ENCODE data around the gene LYZL2. TPM values are rescaled to one million over a fixed set of nuclear protein-coding genes. Genes with fewer than 3 reads are reported as not detected.
"Not testable (repeated sequence)": the region's sequence is repeated elsewhere in the genome, so short reads cannot be mapped to it uniquely, and the experiment has no call there.

The LYZL2 gene
- total and polyA plus RNA-seq, 4 donors = not detected

DNA sequence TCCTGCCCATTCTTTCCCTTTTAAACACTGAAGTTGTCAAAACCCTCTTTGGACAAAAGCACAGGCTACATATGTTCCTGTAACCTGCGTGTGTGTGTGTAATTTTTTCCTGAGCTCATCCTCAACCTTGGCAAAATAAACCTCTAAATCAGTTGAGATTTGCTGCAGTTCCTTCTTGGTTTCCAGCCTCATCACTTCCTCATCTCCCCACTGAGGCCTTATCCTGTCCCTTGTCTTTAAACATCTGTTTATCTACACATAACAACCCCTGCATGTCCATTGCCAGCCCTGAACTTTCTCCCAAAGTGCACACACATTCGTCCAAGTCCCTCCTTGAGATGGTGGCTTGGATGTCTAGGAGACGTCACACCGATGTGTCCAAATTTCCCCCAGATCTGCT, 35.5 kb downstream of the LYZL2 start:
- no peak overlapping the region for H3K4me3 ChIP-seq (ENCODE audit: low read depth in 1 of 3, low read length in 3 of 3)
- H3K27me3 ChIP-seq (ENCODE audit: control insufficient read depth in 4 of 4, insufficient read depth in 4 of 4, low read length in 3 of 4) = no peaks in the 10 kb centered on the region
- WGBS = 74% methylated on average over 4 of the region's 4 CpGs
- no peak for DNase-seq (ENCODE audit: low spot score)
- H3K9me3 ChIP-seq (ENCODE audit: control insufficient read depth in 4 of 4, low read length in 3 of 4) = no peaks in the 10 kb centered on the region
- H3K9ac ChIP-seq (ENCODE audit: low read depth in 1 of 2, low read length in 2 of 2) = no peak overlapping the region
- H3K27ac ChIP-seq (ENCODE audit: low read depth in 1 of 2, low read length in 2 of 2) = no peak overlapping the region
- TF ChIP-seq HNF4A (conservative IDR thresholded peaks at IDR 0.05) (no peak), HNF4G (IDR thresholded peaks at IDR 0.05) (no peak), FOXA2 (IDR thresholded peaks at IDR 0.05) (no peak), RXRA (IDR thresholded peaks at IDR 0.05) (no peak), JUND (IDR thresholded peaks at IDR 0.05) (no peak), NR2F2 (IDR thresholded peaks at IDR 0.05) (no peak)
- no peaks in the 10 kb centered on the region for H3K36me3 ChIP-seq (ENCODE audit: control insufficient read depth in 4 of 4, insufficient read depth in 3 of 4, low read depth in 1 of 4, low read length in 3 of 4)
- peaks cover 0 to 11% (median 6%) of the 10 kb centered on the region in 4 donors for H3K4me1 ChIP-seq (ENCODE audit: control insufficient read depth in 4 of 4, insufficient read depth in 4 of 4, low read length in 3 of 4)

- H3K27ac ChIP-seq (ENCODE audit: low read depth in 1 of 2, low read length in 2 of 2); H3K9ac ChIP-seq (ENCODE audit: low read depth in 1 of 2, low read length in 2 of 2); H3K36me3 ChIP-seq (ENCODE audit: control insufficient read depth in 4 of 4, insufficient read depth in 3 of 4, low read depth in 1 of 4, low read length in 3 of 4); H3K9me3 ChIP-seq (ENCODE audit: control insufficient read depth in 4 of 4, low read length in 3 of 4); DNase-seq (ENCODE audit: low spot score); H3K4me3 ChIP-seq (ENCODE audit: low read depth in 1 of 3, low read length in 3 of 3); H3K27me3 ChIP-seq (ENCODE audit: control insufficient read depth in 4 of 4, insufficient read depth in 4 of 4, low read length in 3 of 4): not testable (repeated sequence)
- TF ChIP-seq RXRA (IDR thresholded peaks at IDR 0.05) = peak in 1 of 2 donors; percentile 7
- H3K4me1 ChIP-seq (ENCODE audit: control insufficient read depth in 4 of 4, insufficient read depth in 4 of 4, low read length in 3 of 4) = peaks cover 0 to 15% (median 8%) of the 10 kb centered on the region in 4 donors
- 29% methylated on average over 3 of the region's 3 CpGs for WGBS
These were observed 36.8 kb downstream of the LYZL2 start for GRCh38 chr10:30592770-30593169.

- Histone ChIP-seq H3K9ac (ENCODE audit: low read depth in 1 of 2, low read length in 2 of 2) (no peak overlapping the region), H3K4me1 (ENCODE audit: control insufficient read depth in 4 of 4, insufficient read depth in 4 of 4, low read length in 3 of 4) (peaks cover 1 to 21% (median 15%) of the 10 kb centered on the region in 4 donors), H3K4me3 (ENCODE audit: low read depth in 1 of 3, low read length in 3 of 3) (no peak overlapping the region), H3K27ac (ENCODE audit: low read depth in 1 of 2, low read length in 2 of 2) (no peak overlapping the region), H3K9me3 (ENCODE audit: control insufficient read depth in 4 of 4, low read length in 3 of 4) (no peaks in the 10 kb centered on the region), H3K36me3 (ENCODE audit: control insufficient read depth in 4 of 4, insufficient read depth in 3 of 4, low read depth in 1 of 4, low read length in 3 of 4) (no peaks in the 10 kb centered on the region), H3K27me3 (ENCODE audit: control insufficient read depth in 4 of 4, insufficient read depth in 4 of 4, low read length in 3 of 4) (no peaks in the 10 kb centered on the region)
- 2% methylated on average over 5 of the region's 5 CpGs for WGBS
- DNase-seq (ENCODE audit: low spot score) = no peak
- TF ChIP-seq RAD21 (IDR thresholded peaks at IDR 0.05) (peak; percentile 90 to 92), SP1 (IDR thresholded peaks at IDR 0.05) (no peak), FOXA1 (IDR thresholded peaks at IDR 0.05) (no peak)
- TF ChIP-seq, protein P1, sequence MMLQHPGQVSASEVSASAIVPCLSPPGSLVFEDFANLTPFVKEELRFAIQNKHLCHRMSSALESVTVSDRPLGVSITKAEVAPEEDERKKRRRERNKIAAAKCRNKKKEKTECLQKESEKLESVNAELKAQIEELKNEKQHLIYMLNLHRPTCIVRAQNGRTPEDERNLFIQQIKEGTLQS (IDR thresholded peaks at IDR 0.05) = no peak
- TF ChIP-seq, protein P2, sequence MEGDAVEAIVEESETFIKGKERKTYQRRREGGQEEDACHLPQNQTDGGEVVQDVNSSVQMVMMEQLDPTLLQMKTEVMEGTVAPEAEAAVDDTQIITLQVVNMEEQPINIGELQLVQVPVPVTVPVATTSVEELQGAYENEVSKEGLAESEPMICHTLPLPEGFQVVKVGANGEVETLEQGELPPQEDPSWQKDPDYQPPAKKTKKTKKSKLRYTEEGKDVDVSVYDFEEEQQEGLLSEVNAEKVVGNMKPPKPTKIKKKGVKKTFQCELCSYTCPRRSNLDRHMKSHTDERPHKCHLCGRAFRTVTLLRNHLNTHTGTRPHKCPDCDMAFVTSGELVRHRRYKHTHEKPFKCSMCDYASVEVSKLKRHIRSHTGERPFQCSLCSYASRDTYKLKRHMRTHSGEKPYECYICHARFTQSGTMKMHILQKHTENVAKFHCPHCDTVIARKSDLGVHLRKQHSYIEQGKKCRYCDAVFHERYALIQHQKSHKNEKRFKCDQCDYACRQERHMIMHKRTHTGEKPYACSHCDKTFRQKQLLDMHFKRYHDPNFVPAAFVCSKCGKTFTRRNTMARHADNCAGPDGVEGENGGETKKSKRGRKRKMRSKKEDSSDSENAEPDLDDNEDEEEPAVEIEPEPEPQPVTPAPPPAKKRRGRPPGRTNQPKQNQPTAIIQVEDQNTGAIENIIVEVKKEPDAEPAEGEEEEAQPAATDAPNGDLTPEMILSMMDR (IDR thresholded peaks at IDR 0.05; ENCODE audit: low read depth, low read length, missing input control) = peak; percentile 87
These were observed 38.3 kb downstream of the LYZL2 start for GRCh38 chr10:30591249-30591670.

DNA sequence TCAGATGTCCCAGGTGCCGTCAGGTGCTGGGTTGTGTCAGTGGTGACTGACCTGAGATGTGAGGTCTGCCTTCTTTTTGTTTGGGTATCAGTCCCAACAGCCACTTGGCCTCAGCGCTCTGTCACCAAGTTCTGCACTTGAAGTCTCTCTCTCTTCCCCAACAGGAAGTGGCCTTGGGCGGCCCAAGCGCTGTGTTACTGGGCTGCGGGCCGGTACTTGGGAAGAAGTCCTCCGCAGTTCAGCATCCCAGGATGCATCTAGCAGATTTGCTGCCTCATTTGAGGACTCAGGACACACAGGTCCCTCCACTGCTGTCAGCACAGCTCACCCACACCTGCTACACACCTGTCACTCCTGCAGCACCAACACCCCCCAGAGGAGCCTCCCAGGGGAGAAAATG, 40.1 kb downstream of the LYZL2 start:
- Histone ChIP-seq H3K4me1 (ENCODE audit: control insufficient read depth in 4 of 4, insufficient read depth in 4 of 4, low read length in 3 of 4) (peaks cover 1 to 21% (median 15%) of the 10 kb centered on the region in 4 donors), H3K36me3 (ENCODE audit: control insufficient read depth in 4 of 4, insufficient read depth in 3 of 4, low read depth in 1 of 4, low read length in 3 of 4) (no peaks in the 10 kb centered on the region), H3K27me3 (ENCODE audit: control insufficient read depth in 4 of 4, insufficient read depth in 4 of 4, low read length in 3 of 4) (no peaks in the 10 kb centered on the region), H3K9ac (ENCODE audit: low read depth in 1 of 2, low read length in 2 of 2) (no peak overlapping the region), H3K27ac (ENCODE audit: low read depth in 1 of 2, low read length in 2 of 2) (no peak overlapping the region), H3K4me3 (ENCODE audit: low read depth in 1 of 3, low read length in 3 of 3) (no peak overlapping the region), H3K9me3 (ENCODE audit: control insufficient read depth in 4 of 4, low read length in 3 of 4) (no peaks in the 10 kb centered on the region)
- no peak for DNase-seq (ENCODE audit: low spot score)
- 75% methylated on average over 7 of the region's 7 CpGs for WGBS
- TF ChIP-seq ZBTB33 (IDR thresholded peaks at IDR 0.05) = no peak
- TF ChIP-seq TAF1 (conservative IDR thresholded peaks at IDR 0.05) = no peak
- TF ChIP-seq RXRA (IDR thresholded peaks at IDR 0.05) = no peak
- TF ChIP-seq GABPA (IDR thresholded peaks at IDR 0.05 in 1 of 2, conservative IDR thresholded peaks at IDR 0.05 in 1 of 2) = no peak
- TF ChIP-seq, protein P1 (IDR thresholded peaks at IDR 0.05) = no peak
- TF ChIP-seq SP1 (IDR thresholded peaks at IDR 0.05) = no peak
- TF ChIP-seq, protein P3, sequence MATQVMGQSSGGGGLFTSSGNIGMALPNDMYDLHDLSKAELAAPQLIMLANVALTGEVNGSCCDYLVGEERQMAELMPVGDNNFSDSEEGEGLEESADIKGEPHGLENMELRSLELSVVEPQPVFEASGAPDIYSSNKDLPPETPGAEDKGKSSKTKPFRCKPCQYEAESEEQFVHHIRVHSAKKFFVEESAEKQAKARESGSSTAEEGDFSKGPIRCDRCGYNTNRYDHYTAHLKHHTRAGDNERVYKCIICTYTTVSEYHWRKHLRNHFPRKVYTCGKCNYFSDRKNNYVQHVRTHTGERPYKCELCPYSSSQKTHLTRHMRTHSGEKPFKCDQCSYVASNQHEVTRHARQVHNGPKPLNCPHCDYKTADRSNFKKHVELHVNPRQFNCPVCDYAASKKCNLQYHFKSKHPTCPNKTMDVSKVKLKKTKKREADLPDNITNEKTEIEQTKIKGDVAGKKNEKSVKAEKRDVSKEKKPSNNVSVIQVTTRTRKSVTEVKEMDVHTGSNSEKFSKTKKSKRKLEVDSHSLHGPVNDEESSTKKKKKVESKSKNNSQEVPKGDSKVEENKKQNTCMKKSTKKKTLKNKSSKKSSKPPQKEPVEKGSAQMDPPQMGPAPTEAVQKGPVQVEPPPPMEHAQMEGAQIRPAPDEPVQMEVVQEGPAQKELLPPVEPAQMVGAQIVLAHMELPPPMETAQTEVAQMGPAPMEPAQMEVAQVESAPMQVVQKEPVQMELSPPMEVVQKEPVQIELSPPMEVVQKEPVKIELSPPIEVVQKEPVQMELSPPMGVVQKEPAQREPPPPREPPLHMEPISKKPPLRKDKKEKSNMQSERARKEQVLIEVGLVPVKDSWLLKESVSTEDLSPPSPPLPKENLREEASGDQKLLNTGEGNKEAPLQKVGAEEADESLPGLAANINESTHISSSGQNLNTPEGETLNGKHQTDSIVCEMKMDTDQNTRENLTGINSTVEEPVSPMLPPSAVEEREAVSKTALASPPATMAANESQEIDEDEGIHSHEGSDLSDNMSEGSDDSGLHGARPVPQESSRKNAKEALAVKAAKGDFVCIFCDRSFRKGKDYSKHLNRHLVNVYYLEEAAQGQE (IDR thresholded peaks at IDR 0.05) = no peak
- no peak for TF ChIP-seq RAD21 (IDR thresholded peaks at IDR 0.05)
- no peak for TF ChIP-seq HNF4A (conservative IDR thresholded peaks at IDR 0.05)
- TF ChIP-seq YY1 (IDR thresholded peaks at IDR 0.05) = no peak
- TF ChIP-seq HNF4G (IDR thresholded peaks at IDR 0.05) = no peak
- TF ChIP-seq FOXA2 (IDR thresholded peaks at IDR 0.05) = no peak
- no peak for TF ChIP-seq JUND (IDR thresholded peaks at IDR 0.05)
- TF ChIP-seq NR2F2 (IDR thresholded peaks at IDR 0.05) = no peak

All from liver (tissue), 9 donors.